GM18526 (cell line): ENCODE data around the gene RBFOX2.

Source experiments
- POLR2A ChIP-seq: IDR thresholded peaks from 3 replicates; pipeline ENCODE4 v1.6.1; 2011; ENCODE audit not compliant: insufficient read length; ENCODE audit errors: extremely low read depth

RBFOX2 gene

DNA sequence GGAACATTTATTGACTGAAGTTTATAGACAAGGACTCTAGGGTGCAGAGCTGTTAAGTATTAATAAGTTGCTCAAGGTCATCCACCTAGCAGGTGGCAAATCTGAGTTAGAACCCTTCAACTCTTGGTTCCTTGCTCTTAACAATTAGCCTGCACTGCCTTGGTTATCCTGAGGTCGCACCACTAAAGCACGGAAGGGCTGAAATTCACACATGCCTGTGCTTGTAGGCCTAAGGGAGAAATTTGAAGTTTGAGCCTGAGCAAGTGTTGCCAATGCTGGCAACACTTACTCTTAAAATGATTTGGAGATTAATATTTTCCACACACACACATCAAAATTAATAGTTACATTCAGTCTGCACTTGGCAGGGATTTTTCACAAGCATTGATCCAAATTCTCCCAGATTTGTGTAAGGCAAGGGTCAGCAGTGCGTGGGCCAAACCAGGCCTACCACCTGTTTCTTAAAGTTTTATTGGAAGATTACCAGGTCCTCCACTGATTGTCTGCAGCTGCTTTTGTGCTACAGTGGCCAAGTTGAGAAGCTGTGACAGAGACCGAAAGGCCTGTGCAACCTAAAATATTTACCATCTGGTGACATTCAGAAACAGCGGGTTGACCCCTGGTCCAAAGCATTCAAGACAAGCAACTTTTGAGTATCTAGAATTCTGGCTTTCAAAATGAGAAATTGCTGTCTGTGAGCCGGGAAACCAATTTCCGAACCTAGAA is 294.7 kb downstream of the RBFOX2 start:
- no peak for TF ChIP-seq POLR2A

GRCh38 chr22:35733036-35733435 is 295.6 kb downstream of the RBFOX2 start:
- TF ChIP-seq POLR2A: no peak

DNA sequence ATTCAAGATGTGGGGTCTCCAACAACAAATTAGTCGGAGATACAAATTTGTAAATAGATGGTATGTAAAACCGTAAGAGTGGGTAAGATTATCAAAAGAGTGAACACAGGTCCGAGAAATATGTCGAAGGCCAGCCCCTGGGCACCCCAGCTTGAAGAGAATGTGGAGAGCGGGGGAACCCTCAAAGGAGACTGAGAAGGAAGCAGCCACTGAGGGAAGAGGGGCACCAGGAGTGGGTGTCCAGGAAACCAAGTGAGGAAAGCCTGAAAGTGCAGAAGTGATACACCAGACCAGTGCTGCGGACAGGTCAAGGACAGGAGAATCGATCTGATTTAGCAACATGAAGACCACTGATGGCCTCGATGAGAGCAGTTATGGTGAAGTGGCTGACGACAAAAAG is 296.5 kb downstream of the RBFOX2 start:
- no peak for TF ChIP-seq POLR2A

- no peak for TF ChIP-seq POLR2A
Observed at GRCh38 chr22:35731321-35731720, 297.3 kb downstream of the RBFOX2 start.

DNA sequence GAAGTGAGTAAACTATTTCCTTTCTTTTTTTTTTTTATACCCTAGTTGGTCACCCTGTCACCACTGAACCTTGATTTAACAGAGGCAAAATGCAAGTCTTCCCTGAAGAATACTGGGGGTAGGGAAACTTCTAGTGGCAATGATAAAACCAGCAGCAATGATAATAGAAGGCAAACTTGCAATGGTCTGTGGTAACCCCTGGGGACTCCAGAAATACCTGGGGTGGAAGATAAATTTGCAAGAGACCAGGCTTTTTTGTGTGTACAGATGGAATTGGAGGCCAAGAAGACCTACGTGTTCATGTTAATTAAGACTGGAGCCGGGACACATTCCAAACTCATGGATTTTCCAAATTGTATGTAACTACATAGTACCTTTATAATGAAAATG is 299.3 kb downstream of the RBFOX2 start:
- no peak for TF ChIP-seq POLR2A

GRCh38 chr22:35728639-35729308 is 299.9 kb downstream of the RBFOX2 start:
- TF ChIP-seq POLR2A: no peak

GRCh38 chr22:35727436-35727835 is 301.2 kb downstream of the RBFOX2 start:
- TF ChIP-seq POLR2A: no peak

DNA sequence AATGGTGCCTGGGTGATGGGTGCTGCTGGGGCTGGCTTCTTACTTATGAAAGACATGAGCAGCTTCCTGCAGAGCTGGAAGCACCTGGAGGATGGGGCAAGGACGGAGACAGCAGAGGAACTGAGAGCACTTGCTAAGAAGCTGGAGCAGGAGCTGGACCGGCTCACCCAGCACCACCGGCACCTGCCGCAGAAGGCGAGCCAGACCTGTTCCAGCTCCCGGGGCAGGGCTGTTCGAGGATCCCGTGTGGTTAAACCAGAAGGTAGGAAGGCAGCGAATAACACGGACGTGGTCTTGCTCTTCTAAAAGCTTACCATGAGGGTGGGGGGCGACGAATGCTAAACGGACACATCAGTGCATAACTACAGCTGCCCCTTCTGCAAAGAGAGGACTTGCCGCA is 301.7 kb downstream of the RBFOX2 start:
- no peak for TF ChIP-seq POLR2A

DNA sequence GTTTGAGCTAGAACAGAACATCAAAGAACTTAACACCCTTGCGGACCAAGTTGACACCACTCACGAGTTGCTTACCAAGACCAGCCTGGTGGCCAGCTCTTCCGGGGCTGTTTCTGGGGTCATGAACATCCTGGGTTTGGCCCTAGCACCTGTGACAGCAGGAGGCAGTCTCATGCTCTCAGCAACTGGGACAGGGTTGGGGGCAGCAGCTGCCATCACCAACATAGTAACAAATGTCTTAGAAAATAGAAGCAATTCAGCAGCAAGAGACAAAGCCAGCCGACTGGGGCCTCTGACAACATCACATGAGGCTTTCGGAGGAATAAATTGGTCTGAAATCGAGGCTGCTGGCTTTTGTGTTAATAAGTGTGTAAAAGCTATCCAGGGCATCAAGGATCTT is 302.2 kb downstream of the RBFOX2 start:
- TF ChIP-seq POLR2A: no peak

GRCh38 chr22:35725521-35725920 is 303.1 kb downstream of the RBFOX2 start:
- no peak for TF ChIP-seq POLR2A

- no peak for TF ChIP-seq POLR2A
Observed at GRCh38 chr22:35721960-35722359, 306.7 kb downstream of the RBFOX2 start.

GRCh38 chr22:35719212-35719875 is 309.3 kb downstream of the RBFOX2 start:
- no peak for TF ChIP-seq POLR2A

- TF ChIP-seq POLR2A: no peak
Observed at GRCh38 chr22:35717572-35717971, 311.1 kb downstream of the RBFOX2 start, which contains the start of gene APOL5. APOL5 (plus strand) TSS chr22:35717872; CDS start chr22:35717872, 0 bp downstream.

GRCh38 chr22:35712672-35713071 is 316.0 kb downstream of the RBFOX2 start:
- no peak for TF ChIP-seq POLR2A

GRCh38 chr22:35711336-35711735 is 317.3 kb downstream of the RBFOX2 start:
- TF ChIP-seq POLR2A: no peak

DNA sequence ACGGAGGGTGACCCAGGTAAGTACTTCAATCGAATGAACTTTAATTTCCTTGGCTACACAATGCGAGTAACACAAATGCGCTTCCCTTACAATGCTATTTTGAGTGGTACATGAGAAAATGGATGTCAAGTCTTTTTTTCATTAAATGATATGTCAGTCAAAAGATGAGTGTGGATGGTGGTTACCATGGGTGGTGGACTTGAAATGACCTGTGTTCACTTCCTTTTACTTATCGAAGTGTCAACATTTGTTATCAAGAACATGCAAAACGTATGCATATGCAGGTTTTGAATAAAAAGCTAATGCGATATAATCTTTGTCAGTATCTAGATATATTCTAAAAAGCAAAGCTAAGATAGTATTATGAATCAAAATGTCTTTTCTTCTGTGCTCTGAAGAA is 319.7 kb downstream of the RBFOX2 start:
- no peak for TF ChIP-seq POLR2A
